GM18508 (cell line): ENCODE measurements around the gene NDUFV3.
"Not testable (repeated sequence)": the region's sequence is repeated elsewhere in the genome, so short reads cannot be mapped to it uniquely, and the experiment has no call there.

Experiments
- ATAC-seq: cut with Tn5 transposase; IDR thresholded peaks from one replicate; pipeline ENCODE4 v1.9.1; 2021; ENCODE audit warnings: moderate number of reproducible peaks; ENCODE audit not compliant: insufficient read depth, unreplicated experiment

NDUFV3 gene

GRCh38 chr21:42892931-42893755 lies at the start of gene NDUFV3:
Gene NDUFV3 (plus strand): TSS chr21:42893309. CDS start chr21:42893334, 25 bp downstream.
- peak; percentile 66 for ATAC-seq

DNA sequence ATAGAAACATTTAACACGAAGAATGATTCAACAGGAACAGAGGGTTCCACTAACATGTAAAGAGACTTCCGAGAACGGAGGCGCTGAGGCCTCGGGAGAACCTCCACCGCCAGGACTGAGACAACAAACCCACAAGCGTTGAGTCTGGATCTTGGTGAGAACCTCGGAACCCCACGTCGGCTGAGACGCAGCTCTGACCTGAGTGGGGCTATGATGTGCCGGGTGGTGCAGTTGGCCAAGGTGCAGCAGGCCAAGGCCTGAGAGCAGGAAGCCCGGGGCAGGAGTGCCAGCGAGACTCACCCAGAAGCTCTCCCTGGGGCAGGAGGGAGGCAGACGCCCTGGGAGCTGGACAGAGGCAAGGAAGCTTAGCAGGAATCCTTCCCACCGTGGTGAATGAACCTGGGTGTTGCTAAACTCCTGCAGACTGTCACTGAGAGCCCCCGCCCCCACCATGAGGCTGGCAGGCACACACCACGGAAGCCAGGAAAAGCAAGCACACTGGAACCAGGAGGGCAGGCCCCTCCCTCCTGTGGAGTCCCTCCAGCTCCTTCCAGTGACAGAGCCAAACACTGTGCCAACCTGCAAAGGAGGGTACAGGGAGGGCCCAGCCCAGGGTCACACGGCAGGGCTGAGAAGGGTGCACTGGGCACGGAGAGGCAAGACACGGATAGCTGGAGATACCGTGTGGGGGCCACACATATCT lies 48.5 kb upstream of the NDUFV3 start:
- no peak for ATAC-seq

GRCh38 chr21:42845296-42845965 lies 47.7 kb upstream of the NDUFV3 start:
- no peak for ATAC-seq

GRCh38 chr21:42846221-42846620 lies 46.9 kb upstream of the NDUFV3 start:
- ATAC-seq, result no peak

DNA sequence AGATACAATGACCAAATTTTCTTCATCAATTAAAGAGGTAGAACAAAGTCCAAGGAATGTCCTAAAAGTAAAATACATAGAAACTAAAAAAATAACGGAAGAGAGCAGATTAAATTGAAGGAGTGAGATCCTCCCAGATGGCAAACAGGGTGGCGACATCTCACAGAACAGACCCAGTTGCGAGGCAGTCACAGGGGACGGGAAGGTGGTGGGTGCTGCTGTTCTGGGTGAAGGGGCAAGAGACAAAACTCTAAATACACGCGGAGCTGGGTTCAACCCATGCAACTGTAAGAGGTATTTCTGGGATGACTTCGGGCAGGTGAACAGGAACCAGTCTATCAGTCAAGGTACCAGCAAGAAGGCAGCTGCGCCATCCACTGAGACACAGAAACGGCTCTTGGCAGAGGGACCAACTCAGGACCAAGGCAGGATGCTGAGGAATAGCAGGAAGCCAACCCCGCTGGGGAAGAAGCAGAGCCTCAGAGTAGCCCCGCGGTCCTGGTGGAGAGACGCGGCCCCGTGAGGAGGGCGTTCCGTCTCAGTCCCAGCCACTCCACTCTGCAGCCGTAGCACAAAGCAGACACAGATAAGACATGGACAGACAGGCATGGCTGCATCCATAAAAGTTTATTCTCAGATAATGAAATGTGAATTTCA lies 45.9 kb upstream of the NDUFV3 start:
- no peak for ATAC-seq

GRCh38 chr21:42847726-42848125 lies 45.4 kb upstream of the NDUFV3 start:
- no peak for ATAC-seq

- not testable (repeated sequence) for ATAC-seq
These were observed 44.8 kb upstream of the NDUFV3 start for GRCh38 chr21:42848144-42848931.

DNA sequence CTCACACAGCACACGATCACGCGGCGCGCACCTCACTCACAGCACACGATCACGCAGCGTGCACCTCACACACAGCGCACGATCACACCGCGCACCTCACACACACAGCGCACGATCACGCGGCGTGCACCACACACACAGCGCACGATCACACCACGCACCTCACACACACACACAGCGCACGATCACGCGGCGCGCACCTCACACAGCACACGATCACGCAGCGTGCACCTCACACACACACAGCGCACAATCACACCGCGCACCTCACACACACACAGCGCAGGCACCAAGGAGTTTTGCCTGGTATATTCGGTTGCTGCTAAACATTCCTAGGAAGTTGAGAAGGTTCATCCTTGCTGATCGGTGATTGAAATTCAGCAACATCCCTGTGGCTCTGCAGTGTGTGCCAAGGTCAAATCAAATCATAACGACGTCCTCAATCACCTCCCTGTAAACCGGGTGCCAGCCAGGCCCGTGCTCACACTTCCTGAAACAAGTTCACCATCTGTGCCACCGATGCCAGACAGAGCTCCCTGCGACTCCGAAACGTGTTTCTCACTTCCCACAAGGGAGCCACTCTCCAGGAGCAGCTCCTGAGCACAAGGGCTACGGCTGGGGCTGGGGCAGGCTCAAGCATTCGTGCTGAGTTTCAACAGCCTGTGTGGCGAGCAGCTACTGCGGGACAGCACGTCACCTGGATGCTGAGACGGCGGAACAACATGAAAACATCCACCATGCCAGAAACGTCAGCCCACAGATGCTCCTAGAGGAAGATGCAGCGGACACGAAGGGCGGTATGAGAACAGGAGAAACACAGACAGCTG lies 44.0 kb upstream of the NDUFV3 start:
- no peak for ATAC-seq

DNA sequence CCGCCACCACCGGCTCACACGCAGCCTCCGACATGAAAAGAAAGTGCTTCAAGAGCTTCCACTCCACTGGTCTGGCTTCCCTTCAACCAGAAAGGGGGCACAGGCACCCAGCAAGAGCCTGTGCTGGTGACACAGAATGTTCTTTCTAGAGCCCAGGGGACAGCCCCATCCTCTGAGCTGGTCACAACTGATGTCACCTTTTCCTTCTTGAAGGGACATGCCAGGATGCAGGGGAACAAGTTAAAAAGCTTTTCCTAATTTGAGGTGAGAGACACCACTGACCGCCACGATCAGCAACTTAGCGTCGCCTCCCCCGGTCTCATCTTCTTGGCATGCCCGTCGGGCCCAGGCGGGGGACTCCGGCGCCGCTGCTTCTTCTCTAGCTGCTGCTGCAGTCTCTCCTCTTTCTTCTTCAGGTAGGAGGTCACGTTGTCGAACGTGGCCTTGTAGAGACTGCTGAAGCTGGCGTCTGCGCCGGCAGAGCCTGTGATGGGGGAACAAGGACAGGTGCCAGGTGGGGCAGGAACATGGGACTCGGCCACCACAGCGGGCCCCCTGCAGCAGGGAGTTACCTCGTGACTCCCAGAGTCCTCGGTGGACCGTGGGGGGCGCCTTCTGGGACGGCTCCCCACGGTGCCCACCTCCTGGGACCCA lies 43.2 kb upstream of the NDUFV3 start:
- ATAC-seq, result no peak

GRCh38 chr21:42850463-42850862 lies 42.6 kb upstream of the NDUFV3 start:
- no peak for ATAC-seq

GRCh38 chr21:42850866-42851391 lies 42.2 kb upstream of the NDUFV3 start:
- ATAC-seq, result no peak

GRCh38 chr21:42851812-42852665 lies 41.1 kb upstream of the NDUFV3 start:
- ATAC-seq, result no peak

- ATAC-seq, result no peak
These were observed 40.1 kb upstream of the NDUFV3 start for GRCh38 chr21:42852925-42853570.

GRCh38 chr21:42853621-42854020 lies 39.5 kb upstream of the NDUFV3 start:
- no peak for ATAC-seq

DNA sequence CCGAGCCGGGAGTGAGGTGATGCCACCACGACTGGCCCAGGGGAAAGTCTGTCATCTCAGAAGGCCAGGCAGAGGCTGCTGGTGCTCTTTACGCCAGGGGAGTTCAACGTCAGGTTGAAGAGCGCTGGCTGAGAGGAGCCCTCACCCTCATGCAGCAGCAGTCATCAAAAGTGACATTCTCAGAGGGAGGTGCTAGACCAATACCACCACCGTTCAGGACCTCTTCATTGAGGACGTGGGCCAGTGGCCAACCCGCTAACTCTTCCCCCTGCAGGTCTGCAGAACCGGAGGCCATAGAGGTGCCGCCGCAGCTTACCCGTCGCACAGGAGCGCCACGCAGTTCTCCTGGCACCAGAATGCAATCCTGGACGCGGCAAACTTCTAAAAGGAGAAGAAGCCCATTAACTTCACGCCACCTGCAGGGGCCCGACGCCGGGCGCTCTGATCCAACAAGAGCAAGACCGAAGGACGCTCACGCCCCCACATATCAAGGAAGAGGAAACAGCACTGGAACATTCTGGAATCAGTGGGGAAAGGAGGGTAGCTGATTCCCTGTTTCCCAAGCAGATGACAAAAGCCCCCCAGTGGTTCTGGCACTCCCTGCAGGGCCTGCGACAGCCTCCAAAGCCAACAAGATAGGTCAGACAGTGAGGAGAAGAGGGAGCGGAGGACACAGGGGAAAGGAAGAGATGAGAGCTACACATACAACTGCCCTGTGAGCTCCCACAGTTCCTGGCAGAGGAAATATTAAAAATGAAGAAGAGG lies 38.7 kb upstream of the NDUFV3 start:
- no peak for ATAC-seq
